ENCODE results near the gene LRRC53.

Gene LRRC53

GRCh38 chr1:74420467-74420866, 91.9 kb downstream of the LRRC53 start:
- Histone ChIP-seq H3K4me3 (ENCODE audit: severe bottlenecking) (no peak overlapping the region), H3K9me3 (ENCODE audit: severe bottlenecking) (no peaks in the 10 kb centered on the region), H3K4me1 (ENCODE audit: insufficient read depth, poor library complexity, severe bottlenecking) (no peaks in the 10 kb centered on the region), H3K27me3 (ENCODE audit: insufficient read depth, poor library complexity, severe bottlenecking) (no peaks in the 10 kb centered on the region), H3K36me3 (ENCODE audit: low read depth) (no peaks in the 10 kb centered on the region), H3K27ac (ENCODE audit: poor library complexity, severe bottlenecking) (no peak overlapping the region)
- no peak for ATAC-seq (ENCODE audit: low read depth)
- TF ChIP-seq CTCF (IDR thresholded peaks at IDR 0.05; ENCODE audit: poor library complexity, severe bottlenecking), result no peak
- no peak for DNase-seq (ENCODE audit: low spot score)

All from RWPE2 (cell line).